HepG2 (cell line): ENCODE measurements around the gene SLC6A9.

ENCODE experiments used
- DBP ChIP-seq: sonication (generic); formaldehyde crosslinking; IDR thresholded peaks from 2 replicates; pipeline ENCODE4 v1.4.0; 2020; ENCODE audit warnings: missing genetic modification reagents; ENCODE audit errors: not compliant biosample characterization
- JUND ChIP-seq: sonication (generic); formaldehyde crosslinking; IDR thresholded peaks from 2 replicates; pipeline ENCODE4 v1.8.0; 2022; ENCODE audit warnings: mild to moderate bottlenecking, missing genetic modification reagents
- POLR2AphosphoS5 ChIP-seq: IDR thresholded peaks from 2 replicates; pipeline ENCODE4 v1.6.1; 2012; ENCODE audit warnings: low read depth, low read length
- SIN3A ChIP-seq: IDR thresholded peaks from 2 replicates; pipeline ENCODE4 v1.6.1; 2011; ENCODE audit warnings: low read depth, mild to moderate bottlenecking, control low read depth, low read length, borderline replicate concordance
- TFE3 ChIP-seq: IDR thresholded peaks from 2 replicates; pipeline ENCODE4 v1.6.1; 2016
- U2AF2 ChIP-seq: fragments of 200-400 bp; formaldehyde crosslinking; IDR thresholded peaks from 2 replicates; pipeline ENCODE4 v1.6.1; 2017; ENCODE audit warnings: low read depth, mild to moderate bottlenecking, low read length
- ZBTB21 ChIP-seq: sonication (generic); formaldehyde crosslinking; IDR thresholded peaks from 2 replicates; pipeline ENCODE4 v1.4.0; 2020; ENCODE audit warnings: missing genetic modification reagents
- ZNF253 ChIP-seq: sonication (generic); formaldehyde crosslinking; IDR thresholded peaks from 2 replicates; pipeline ENCODE4 v1.8.0; 2022; ENCODE audit warnings: mild to moderate bottlenecking, missing genetic modification reagents, borderline replicate concordance
- ZNF607 ChIP-seq: sonication (generic); formaldehyde crosslinking; IDR thresholded peaks from 2 replicates; pipeline ENCODE4 v1.5.1; 2020; ENCODE audit warnings: missing genetic modification reagents, mild to moderate bottlenecking, borderline replicate concordance

GRCh38 chr1:43980255-43981134 lies 50.8 kb downstream of the SLC6A9 start:
- TF ChIP-seq TFE3 (no peak), ZBTB21 (no peak), POLR2AphosphoS5 (no peak), ZNF607 (CRISPR knock-in tag) (no peak), SIN3A (no peak), DBP (CRISPR knock-in tag) (no peak), ZNF253 (0 out of 2 replicates have a peak, but pooled peaks have one; percentile 2), U2AF2 (no peak), JUND (CRISPR knock-in tag) (no peak)
